Heart left ventricle (tissue), 13 donors: ENCODE measurements around the gene WSCD2.

Experiments used
- POLR2A ChIP-seq, 2 donors: fragments of 450-650 bp; IDR thresholded peaks; one replicate each; pipeline ENCODE4 v1.6.1; 2017; ENCODE audit warnings: antibody characterized with exemption in 2 of 2, mild to moderate bottlenecking in 2 of 2, moderate library complexity in 2 of 2
- TF ChIP-seq, protein P1 (sequence below), 12 donors: fragments of 200-600 bp; sonication (generic) in 4 of 12; IDR thresholded peaks; one replicate each; pipeline versions ENCODE4 v1.5.0 to v1.8.0; 2018 to 2022; ENCODE audit warnings: antibody characterized with exemption in 12 of 12, mild to moderate bottlenecking in 5 of 12
- donor health status: ischemic (EF 13 %, LVEDD 7.1; RV severe dilation, severe dysfunction).
- donor health status: DM: no; HTN: yes; CAD: no.
- donor health status: DM: no; HTN: no; CAD: no.
- donor health status: ischemic (EF 25% LVEDD 6.9; RV normal size, moderate dysfunction).
- donor health status: ischemic (EF 25% LVEDD 5.7; RV mildly dilated, moderate dysfunction).
- donor health status: ischemic (EF 35%, LVEDD 5.7; RV mildly dilated, moderate dysfunction).
- donor health status: nonischemic (EF 11% LVEDD 7.7; RV severe dilation, severe dysfunction).
- donor health status: DM: yes; HTN: yes; CAD: no.
- donor health status: PGD.
- donor health status: ischemic (EF 29% LVEDD 5.4; RV normal size, mild dysfunction).
- donor health status: nonischemic (EF 23%, LVEDD 6.1; RV moderate dilation, normal function).

DNA sequence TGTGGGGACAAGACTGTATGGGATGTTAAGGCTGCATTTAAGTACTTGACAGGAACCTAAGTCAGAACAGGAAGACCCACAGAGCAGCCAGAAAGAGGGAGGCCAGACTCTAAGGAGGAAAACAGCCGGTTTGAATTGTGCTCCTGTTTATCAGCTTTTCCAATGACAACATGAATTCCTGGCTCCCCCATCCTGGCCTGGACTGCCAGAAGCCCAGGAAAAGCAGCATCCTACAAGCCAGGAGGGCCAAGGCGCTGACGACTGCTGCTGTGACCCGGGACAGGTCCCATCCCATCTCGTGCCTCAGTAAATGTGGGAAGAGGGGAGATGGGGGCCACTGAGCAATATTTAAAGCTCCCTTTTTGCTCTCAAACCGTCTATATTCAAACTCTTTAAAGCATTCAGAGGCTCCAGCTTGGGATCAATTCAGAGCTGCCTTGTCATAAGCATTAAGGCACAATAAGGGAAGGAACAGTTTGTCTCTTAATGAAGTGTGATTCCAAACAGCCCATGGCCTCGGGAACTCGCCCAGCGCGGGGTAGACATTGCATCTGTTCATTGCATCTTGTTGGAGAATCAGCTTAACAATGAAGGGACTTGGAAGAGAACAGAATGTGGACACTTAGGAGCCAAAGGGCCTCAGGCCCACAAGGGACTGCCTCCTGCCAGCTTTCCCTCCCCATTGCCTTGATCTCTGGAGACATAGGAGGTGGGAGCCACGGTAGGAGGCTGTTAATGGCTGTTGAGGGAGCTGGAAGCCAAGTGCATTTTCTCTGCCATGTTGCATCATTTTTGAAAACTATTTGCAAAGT is 160.5 kb downstream of the WSCD2 start:
- TF ChIP-seq, protein P1, sequence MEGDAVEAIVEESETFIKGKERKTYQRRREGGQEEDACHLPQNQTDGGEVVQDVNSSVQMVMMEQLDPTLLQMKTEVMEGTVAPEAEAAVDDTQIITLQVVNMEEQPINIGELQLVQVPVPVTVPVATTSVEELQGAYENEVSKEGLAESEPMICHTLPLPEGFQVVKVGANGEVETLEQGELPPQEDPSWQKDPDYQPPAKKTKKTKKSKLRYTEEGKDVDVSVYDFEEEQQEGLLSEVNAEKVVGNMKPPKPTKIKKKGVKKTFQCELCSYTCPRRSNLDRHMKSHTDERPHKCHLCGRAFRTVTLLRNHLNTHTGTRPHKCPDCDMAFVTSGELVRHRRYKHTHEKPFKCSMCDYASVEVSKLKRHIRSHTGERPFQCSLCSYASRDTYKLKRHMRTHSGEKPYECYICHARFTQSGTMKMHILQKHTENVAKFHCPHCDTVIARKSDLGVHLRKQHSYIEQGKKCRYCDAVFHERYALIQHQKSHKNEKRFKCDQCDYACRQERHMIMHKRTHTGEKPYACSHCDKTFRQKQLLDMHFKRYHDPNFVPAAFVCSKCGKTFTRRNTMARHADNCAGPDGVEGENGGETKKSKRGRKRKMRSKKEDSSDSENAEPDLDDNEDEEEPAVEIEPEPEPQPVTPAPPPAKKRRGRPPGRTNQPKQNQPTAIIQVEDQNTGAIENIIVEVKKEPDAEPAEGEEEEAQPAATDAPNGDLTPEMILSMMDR (IDR thresholded peaks at IDR 0.05) = no peak
- TF ChIP-seq POLR2A (IDR thresholded peaks at IDR 0.05) = no peak
